CD4-positive, alpha-beta T cell treated with Interleukin-4 for 1 hour (primary cell): ENCODE data around the gene C9orf43.
"Not testable (repeated sequence)": the region's sequence is repeated elsewhere in the genome, so short reads cannot be mapped to it uniquely, and the experiment has no call there.

Experiments used
- DNase-seq, 2 donors: peaks; one replicate each; pipeline ENCODE4 v3.0.0-alpha.2; 2020 to 2022

The C9orf43 gene, protein sequence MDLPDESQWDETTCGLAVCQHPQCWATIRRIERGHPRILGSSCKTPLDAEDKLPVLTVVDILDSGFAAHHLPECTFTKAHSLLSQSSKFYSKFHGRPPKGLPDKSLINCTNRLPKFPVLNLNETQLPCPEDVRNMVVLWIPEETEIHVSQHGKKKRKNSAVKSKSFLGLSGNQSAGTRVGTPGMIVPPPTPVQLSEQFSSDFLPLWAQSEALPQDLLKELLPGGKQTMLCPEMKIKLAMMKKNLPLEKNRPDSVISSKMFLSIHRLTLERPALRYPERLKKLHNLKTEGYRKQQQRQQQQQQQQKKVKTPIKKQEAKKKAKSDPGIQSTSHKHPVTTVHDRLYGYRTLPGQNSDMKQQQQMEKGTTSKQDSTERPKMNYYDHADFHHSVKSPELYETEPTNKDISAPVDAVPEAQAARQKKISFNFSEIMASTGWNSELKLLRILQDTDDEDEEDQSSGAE

GRCh38 chr9:113410207-113410864, at the start of gene C9orf43, which contains the start of gene POLE3:
TSS of gene C9orf43 (plus strand) at chr9:113410747. CDS start at chr9:113413494, 2,747 bp downstream.
TSS of gene POLE3 (minus strand) at chr9:113410675. CDS start at chr9:113410293, 382 bp downstream.
- DNase-seq: peak; percentile 94 to 95

DNA sequence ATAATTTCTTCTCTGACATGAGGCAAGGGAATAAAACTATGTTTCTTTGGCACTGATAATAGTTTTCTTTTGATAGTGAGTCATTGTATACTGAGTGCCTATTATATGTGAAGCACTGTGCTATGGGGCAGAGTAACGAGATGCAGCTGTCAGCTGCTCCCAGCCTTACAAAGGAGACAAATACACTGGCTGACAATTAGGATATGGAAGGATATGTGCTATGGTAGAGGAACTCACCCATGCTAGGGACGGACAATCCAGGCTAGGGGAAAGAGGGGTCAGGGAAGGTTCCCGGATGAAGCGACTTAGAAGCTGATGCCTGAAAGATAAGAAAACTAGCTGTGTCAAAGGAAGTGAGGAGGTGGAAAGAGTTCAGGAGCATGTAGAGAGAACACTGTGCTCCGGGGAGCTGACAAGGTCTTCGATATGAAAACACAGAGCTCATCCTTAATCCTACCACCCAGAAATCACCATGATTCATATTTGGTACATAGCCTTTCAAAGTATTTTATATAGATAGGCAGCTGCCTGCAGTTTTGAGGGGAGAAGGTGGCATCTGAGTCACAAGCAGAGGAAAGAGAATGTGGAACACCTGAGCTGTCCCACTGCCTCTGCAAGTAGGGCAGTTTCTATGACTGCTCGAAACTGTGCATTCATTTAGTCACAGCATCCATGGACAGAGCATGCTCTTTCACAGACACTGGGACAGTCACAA, 49.1 kb upstream of the C9orf43 start:
- DNase-seq: no peak

DNA sequence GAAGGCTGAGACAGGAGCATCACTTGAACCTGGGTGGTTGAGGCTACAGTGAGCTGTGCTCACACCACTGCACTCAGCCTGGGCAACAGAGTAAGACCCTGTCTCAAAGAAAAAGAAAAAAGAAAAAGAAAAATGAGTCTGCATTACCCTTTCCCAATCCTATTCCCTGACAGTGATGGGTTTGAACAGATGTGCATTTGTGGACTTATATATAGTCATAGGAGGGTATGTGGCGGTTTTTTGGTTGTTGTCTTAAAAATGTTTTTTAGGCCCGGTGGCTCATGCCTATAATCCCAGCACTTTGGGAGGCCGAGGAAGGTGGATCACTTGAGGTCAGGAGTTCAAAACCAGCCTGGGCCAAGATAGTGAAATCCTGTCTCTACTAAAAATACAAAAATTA, 47.2 kb upstream of the C9orf43 start:
- no peak for DNase-seq

DNA sequence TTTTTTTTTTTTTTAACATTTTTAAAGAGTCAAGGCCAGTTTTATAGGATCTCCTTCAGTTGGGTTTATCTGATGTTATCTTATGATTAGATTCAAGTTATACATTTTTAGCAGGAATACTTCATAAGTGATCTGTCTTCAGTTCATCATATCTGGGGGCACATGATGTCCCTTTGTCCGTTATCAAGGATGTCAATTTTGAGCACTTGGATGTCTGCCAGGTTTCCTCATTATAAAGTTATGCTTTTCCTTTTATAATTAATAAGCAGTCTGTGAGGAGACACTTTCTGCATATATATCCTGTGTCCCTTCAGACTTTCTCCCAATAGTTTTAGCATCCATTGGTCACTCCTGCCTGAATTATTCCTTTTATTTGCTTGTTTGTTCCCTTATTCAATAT, 45.6 kb upstream of the C9orf43 start:
- no peak for DNase-seq

- peak in 1 of 2 donors; percentile 21 for DNase-seq
These were observed 44.9 kb upstream of the C9orf43 start for GRCh38 chr9:113365652-113366051.

DNA sequence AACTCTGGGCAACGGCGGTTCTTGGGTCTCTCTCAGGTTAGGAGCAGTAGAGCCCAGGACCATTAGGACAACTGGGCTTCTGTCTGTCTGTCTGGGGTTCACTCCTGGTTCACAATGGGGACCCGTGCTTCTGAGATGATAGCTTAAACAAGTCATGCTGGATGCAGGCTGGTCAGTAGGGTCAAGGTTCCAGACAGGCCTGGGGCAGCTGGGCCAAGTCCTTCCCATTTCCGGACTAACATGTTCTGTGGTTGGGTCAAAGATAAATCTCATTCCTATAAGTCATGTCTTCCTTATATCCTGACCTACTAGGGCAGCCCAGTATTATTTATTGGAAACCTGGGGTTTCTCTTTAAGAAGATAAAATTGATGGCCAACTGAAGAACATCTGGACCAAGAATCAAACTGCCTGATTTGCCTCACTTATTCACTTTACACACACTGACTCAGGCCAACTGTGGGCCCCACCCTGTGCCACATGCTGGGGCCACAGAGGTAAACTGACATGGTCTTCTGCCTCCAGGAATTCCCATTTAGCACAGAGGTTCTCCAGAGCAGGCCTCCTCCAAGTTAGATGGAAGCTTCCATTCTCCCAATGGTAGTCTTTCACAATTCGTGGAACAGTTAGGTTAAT, 42.1 kb upstream of the C9orf43 start:
- no peak for DNase-seq

- no peak for DNase-seq
These were observed 41.3 kb upstream of the C9orf43 start for GRCh38 chr9:113368982-113369854.

DNA sequence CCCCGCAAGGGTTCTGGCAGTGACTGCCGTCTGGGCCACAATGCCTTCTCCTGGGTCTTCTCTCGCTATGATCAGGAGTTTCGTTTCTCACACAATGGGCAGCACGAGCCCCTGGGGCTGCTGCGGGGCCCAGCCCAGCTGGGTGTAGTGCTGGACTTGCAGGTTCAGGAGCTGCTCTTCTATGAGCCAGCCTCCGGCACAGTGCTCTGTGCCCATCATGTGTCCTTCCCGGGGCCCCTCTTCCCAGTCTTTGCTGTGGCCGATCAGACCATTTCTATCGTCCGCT, 40.7 kb upstream of the C9orf43 start:
- no peak for DNase-seq

DNA sequence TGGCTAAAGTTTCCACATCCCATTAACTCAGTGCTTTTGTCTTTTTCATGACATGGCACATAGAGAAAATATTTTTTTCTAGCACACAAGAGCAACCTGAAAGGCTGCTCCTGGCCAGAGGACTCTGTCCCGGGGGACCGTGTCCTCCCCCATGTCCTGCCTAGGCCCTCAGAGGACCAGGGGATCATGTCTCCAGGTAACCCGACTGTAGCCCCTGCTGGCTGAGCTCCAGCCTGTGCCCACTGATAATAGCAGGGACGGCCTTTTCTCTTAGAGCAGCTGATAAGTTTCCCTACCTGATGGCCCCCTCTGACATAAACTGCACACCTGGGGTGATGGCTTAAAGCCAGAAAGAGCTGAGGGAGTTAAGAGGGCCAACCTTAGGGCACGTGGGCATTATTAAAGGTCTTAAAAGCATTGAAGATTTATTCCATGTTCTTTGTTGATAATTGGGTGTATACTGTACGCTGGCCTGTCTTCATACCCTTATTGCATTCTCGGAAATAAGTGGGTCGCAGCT, 39.7 kb upstream of the C9orf43 start:
- no peak for DNase-seq

- no peak for DNase-seq
These were observed 38.5 kb upstream of the C9orf43 start for GRCh38 chr9:113372059-113372458.

- DNase-seq: no peak
These were observed 37.3 kb upstream of the C9orf43 start for GRCh38 chr9:113373256-113373655.

DNA sequence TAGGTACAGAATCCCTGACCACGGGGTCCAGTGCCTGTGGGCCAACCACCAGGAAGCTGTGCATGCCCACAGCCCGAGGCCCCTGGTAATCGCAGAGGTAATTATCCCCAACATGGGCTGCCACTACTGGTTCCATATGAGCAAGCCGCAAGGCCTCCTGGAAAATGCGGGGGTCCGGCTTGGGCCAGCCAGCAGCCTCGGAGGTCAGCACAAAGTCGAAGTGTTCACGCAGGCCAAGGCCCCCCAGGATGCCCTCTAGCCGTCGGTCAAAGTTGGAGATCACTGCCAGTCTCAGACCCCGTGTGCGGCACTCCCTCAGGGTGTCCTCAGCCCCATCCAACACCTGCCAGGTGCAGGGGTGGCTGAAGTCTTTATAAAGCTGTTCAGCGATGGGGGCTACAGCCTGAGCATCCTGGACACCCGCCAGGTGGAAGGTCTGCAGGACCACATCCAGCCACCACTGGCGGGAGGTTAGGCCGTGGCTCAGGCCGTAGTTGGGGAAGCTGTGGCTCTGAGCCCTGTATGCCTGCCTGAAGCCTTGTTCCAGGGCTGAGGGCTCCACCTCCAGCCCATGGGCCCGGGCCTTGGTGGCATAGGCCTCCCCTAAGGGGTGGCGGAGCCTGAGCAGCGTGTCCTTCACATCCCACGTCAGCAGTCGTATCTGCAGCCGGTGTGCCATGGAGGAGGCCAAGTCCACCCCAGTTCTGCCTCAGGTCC, 36.7 kb upstream of the C9orf43 start:
- no peak for DNase-seq

DNA sequence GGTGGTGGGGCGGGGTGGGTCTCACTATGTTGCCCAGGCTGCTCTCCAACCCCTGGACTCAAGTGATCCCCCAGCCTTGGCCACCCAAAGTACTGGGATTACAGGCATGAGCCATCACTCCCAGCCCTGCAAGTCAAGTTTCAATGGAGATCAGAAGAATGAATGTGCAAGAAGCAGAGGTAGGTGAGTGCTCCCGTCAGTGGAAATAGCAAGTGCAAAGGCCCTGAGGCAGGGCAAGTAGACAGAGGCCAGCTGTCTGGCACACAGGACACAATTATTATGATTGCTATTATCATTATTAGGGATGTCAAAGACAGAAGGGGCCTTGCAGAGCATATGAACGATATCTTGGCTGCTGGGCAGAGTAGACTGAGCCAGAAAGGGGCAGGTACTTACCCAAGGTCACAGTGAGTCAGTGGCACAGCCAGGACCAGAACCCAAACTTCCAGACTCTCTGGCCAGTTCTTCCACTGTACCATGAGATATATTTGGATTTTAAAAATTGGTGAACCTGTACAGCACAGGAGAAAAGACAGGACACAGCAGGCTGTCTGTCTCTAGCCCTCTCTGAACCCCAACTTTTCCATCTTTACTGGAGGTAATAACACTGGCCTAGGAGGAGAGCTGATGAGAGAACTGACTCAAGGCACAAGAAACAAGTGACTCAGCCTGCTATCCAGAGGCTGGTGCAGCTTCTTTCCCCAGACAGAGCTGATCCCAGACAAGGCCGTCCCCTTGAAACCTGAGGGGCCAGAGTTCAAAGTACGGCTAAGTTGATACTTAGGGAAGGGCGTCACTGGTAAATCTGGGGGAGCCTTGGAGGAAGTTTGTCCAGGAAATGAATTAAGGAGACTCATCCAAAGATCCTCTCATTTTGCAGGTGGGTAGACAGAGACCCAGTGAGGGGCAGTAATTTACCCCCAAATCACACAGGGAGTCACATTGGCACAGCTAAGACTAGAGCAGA, 35.2 kb upstream of the C9orf43 start:
- DNase-seq: no peak

GRCh38 chr9:113376634-113377567, 33.6 kb upstream of the C9orf43 start, which contains the start of gene HDHD3:
TSS of gene HDHD3 (minus strand) at chr9:113376986. CDS start at chr9:113374354, 2,632 bp downstream.
- peak; percentile 80 to 87 for DNase-seq

GRCh38 chr9:113379094-113379828, 31.3 kb upstream of the C9orf43 start:
- DNase-seq: not testable (repeated sequence)

GRCh38 chr9:113379829-113380210, 30.7 kb upstream of the C9orf43 start:
- not testable (repeated sequence) for DNase-seq

GRCh38 chr9:113380869-113381378, 29.6 kb upstream of the C9orf43 start:
- no peak for DNase-seq

DNA sequence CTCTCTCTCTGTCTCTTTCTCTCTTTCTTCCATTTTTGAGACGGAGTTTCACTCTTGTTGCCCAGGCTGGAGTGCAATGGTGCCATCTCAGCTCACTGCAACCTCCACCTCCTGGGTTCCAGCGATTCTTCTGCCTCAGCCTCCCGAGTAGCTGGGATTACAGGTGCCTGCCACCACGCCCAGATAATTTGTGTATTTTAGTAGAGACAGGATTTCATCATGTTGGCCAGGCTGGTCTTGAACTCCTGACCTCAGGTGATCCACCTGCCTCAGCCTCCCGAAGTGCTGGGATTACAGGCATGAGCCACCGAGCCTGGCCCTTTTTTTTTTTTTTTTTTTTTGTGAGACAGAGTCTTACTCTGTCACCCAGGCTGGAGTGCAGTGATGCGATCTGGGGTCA, 29.1 kb upstream of the C9orf43 start:
- DNase-seq: not testable (repeated sequence)
